HG03460 (cell line): ENCODE data around the gene MAPK14.

Experiments
- ATAC-seq: cut with Tn5 transposase; IDR thresholded peaks from one replicate; pipeline ENCODE4 v1.9.1; 2021; ENCODE audit not compliant: unreplicated experiment

MAPK14 gene

DNA sequence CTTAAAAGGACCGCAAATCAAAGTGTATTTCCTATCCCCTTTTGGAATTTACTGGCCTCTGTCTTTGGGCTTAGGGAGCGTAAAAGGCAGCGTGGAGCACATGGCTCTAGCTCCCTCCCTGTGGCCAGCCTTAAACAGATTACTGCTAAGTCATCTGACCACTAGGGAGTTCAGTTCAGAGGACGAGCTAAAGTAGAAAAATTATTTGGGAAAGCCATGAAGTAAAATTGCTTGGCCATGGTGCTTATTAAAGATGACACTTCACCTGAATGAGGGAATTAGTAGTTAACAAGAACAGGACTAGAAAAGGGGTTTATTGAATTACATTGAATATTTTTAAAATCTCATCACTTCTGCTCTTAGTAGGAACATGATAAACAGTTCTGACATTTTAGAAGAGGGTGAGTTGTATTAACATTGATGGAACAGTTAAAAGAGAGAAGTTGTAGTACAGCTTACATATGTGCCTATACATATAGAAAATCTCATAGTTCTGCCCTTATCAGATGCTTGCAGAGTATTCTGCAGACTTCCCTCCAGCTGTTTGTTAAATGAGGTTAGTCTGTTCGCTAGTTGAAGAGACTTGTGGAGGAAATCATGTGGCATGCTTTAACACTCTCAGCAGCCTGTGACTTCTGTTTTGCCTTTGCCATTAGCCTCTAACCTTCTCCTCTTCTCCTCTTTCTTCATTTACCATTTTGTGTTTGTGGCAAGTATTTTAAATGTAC lies 71.5 kb downstream of the MAPK14 start:
- ATAC-seq = no peak

DNA sequence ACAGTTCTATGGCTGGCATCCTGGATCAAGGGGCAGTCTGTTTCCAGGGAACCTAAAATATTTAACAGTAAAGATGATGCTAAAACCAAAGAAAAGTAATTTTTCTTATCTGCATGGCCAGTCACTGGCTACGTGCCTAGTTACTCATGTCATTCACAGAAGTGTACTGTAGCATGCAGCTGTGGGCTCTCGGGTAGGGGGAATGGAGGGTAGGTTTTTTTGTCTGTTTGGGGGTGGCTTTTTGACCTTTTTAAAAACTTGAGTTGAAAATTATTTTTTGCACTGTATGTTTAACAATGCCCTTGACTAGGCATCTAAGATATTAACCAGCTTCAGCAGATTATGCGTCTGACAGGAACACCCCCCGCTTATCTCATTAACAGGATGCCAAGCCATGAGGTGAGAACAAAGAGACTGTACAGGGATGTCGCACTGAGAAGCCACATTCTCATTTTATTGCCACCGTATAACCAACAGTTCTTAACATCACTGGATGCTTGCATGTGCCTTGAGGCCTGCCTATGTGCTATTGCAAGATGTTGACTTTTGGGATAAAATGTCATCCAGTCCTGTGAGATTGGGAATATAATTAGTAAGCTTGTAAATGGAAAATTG lies 72.4 kb downstream of the MAPK14 start:
- ATAC-seq = no peak

GRCh38 chr6:36101691-36102090 lies 74.1 kb downstream of the MAPK14 start:
- ATAC-seq = no peak

DNA sequence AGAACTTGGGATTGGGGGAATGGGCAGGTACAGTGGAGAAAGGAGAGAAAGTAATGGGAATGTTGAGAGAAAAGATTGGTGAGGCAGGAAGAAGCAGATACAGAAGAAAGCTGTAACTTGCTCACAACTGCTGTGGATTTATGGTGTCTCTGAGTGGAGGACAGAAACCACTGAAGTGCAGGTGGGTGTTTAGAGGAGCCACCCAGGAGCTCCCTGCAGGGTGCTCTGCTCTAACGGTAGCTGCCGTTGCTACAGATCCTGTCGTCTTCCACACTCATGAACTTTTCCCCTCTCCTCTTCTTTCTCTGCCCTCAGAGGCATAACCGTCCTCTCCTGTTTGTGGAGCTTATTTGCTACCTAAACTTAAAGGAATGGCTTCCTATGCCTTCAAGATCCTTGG lies 75.2 kb downstream of the MAPK14 start:
- no peak for ATAC-seq

DNA sequence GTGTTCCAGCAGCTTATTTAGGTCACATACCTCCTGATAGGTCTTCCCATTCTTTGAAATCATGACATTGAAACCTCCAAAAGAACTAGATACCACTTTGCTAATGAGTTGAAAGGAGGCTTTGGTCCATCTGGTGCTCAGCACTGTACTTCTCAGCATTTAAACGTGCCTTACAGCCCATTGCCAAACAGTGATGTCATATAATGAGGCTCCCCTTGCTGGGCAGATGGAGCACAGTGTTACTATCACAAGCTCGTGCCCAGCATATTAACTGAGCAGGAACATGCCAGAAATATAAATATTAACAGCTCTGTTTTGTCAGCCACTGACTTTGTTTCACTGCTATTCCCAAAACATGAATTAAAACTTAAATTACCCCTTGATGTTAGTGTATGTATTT lies 77.2 kb downstream of the MAPK14 start:
- ATAC-seq = no peak

GRCh38 chr6:36109092-36109491 lies 81.5 kb downstream of the MAPK14 start:
- ATAC-seq = no peak

DNA sequence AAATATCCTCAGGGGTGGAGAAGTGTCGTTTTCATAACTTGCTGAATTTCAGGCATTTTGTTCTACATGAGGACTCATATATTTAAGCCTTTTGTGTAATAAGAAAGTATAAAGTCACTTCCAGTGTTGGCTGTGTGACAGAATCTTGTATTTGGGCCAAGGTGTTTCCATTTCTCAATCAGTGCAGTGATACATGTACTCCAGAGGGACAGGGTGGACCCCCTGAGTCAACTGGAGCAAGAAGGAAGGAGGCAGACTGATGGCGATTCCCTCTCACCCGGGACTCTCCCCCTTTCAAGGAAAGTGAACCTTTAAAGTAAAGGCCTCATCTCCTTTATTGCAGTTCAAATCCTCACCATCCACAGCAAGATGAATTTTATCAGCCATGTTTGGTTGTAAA lies 82.4 kb downstream of the MAPK14 start:
- no peak for ATAC-seq

- ATAC-seq = no peak
These were observed 83.3 kb downstream of the MAPK14 start for GRCh38 chr6:36110863-36111262.

DNA sequence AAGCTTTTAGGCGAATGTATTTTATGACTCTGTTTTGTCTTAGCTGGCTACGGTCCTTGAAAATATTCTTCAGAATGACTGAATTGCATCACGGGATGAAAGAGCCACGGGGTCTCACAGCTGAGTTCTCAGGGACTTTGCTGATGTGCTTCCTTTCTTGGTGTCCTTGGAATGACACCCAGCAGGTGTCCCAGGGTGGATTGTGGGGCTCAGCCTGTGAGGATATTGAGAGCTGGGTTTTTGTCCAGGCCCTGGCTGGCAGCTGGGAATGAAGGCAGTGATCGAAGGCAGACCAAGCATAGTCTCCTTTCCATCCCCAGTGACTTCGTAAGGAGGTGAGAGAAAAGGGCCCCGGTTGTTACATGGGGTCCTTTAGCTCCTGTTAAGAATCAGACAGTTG lies 83.9 kb downstream of the MAPK14 start:
- ATAC-seq = no peak

DNA sequence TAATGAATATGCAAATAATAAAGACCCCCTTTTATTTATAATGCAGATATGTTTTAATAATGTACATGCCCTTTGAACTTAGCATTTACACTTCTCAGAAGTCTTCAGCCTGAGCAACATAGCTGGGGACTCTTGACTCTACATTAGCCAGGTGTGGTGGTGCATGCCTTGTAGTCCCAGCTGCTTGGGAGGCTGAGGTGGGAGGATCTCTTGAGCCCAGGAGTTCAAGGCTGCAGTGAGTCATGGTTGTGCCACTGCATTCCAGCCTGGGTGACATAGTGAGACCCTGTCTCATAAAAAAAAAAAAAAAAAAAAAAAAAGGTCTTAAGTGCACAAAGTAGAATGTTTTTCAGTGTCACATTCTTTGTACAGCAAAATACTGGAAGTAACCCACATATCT lies 85.4 kb downstream of the MAPK14 start:
- no peak for ATAC-seq

DNA sequence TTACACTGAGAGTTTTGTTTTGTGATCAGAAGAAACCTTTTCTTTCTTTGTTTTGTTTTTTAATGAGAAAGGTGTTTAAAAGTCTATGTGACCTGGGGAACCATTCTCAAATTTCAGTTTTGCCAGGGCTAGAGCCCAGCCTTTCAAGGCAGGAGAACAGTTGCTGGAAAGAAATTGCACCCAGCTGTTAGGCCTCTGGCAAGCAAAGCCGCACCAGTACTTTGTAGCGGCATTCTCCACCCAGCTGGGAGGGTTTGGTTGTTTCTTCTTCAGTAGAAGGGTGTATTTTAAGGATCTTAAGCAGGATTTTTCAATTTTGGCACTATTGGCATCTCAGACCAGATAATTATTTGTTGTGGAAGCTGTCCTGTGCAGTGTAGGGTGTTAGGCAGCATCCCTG lies 86.1 kb downstream of the MAPK14 start:
- ATAC-seq = no peak

- no peak for ATAC-seq
These were observed 87.3 kb downstream of the MAPK14 start for GRCh38 chr6:36114798-36115408.

DNA sequence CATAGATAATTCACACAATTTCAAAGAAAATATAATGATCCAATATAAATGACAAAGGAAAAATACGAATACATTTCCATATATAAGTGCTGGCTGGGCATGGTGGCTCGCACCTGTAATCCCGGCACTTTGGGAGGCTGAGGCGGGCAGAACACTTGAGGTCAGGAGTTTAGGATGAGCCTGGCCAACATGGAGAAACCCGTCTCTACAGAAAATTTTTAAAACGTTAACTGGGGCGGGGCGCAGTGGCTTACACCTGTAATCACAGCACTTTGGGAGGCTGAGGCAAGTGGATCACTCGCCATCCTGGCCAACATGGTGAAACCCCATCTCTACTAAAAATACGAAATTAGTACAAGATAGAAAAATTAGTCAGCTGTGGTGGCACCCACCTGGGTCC lies 87.8 kb downstream of the MAPK14 start:
- no peak for ATAC-seq

GRCh38 chr6:36116066-36116864 lies 88.7 kb downstream of the MAPK14 start:
- ATAC-seq = no peak

DNA sequence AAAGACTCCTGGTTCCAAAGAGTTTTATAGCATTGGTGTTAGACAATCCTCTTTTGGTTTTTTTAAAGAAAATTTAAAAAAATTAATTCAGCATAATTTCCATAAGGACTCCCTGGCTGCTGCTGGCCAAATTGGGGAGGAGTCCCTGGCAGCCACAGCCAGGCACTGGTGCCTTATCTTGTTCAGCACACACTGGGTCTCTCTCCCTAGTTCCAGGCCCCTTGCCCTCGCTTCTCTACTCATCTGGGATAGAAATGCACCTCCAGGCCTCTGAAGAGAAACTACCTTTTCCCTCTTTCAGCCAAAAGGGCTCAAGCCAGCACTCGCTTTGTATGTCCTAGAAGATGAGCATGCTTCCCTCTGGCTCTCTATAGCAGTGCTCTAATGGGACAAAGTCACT lies 89.3 kb downstream of the MAPK14 start:
- no peak for ATAC-seq

DNA sequence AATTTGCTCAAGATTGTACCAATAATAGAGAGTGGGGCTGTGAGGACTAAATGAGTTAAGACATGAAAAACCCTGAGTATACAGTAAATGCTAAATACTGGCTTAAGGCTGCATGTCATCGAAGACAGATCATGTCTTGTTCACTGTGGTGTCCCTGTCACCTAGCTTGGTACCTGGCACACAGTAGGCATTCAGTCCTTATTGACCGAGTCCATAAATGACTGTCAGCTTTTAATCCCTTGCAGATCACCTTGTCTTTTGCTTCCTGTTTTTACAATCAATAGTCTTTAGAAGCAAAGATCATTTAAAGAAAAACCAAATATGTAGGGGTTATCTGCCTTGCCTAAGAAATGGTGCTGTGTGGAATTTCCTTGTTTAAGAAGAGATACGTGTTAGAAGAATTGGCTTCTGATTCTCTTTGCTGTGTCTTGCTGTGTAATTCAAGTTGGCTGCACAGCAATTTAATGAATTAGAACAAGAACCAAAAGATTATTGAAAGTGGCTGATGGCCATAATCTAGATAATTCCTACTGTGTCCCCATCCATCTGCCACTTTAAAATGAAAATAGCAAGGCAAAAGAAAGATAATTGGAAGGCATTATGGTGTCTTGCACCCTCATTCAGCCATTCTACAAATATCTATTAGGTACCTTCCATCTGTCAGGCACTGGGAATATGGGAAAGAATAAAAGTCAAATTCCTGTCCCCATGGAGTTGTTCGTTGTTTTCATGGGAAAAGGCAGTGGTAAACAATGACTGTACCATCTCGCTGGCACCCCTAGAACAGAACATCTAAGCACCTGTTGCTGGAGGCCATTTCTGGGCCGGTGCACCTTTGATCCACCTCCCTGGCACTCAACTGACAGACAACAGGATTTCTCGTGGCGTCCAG lies 90.3 kb downstream of the MAPK14 start:
- no peak for ATAC-seq

GRCh38 chr6:36118550-36119107 lies 91.0 kb downstream of the MAPK14 start:
- no peak for ATAC-seq

- no peak for ATAC-seq
These were observed 91.6 kb downstream of the MAPK14 start for GRCh38 chr6:36119209-36119608.

DNA sequence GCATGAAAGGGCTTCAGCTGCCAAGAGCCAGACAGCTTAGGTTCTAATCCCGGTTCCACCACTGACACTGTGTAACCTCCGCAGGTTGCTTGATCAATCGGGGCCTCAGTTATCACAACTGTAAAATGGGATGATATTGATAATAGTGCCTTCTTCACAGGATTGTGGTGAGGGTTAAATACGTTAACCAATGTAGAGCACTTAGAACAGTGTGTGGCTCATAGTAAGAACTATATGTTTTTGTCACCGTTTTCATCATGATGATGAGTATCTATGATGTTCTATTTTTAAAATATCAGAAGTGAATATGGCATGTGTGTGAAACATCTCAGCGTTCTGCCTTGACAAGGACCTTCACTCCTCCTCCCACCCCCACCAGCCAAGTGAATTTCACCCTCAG lies 92.4 kb downstream of the MAPK14 start:
- no peak for ATAC-seq

- ATAC-seq = no peak
These were observed 92.9 kb downstream of the MAPK14 start for GRCh38 chr6:36120539-36120938.
